SK-N-SH treated with all-trans-retinoic acid at 6 μM for 48 hours (cell line): ENCODE data around the gene PEBP1.
A peak's percentile ranks its signal among the peaks of the same experiment; 100 is the strongest.

Source experiments
- ATAC-seq: fragments of 200-7000 bp; cut with Tn5 transposase; 3 replicates; pipeline ENCODE4 v1.9.1; 2020; ENCODE audit warnings: mild to moderate bottlenecking, moderate library complexity
- ARNTL ChIP-seq: fragments of 450-650 bp; formaldehyde crosslinking; IDR thresholded peaks from 2 replicates; pipeline ENCODE4 v1.5.0; 2020; ENCODE audit warnings: low read depth, mild to moderate bottlenecking, moderate library complexity, borderline replicate concordance
- CREB5 ChIP-seq: fragments of 250-450 bp; sonication (Bioruptor Pico); IDR thresholded peaks from 2 replicates; pipeline ENCODE4 v1.5.1; 2020; ENCODE audit warnings: low read depth, mild to moderate bottlenecking, moderate library complexity
- CSDC2 ChIP-seq: fragments of 250-450 bp; sonication (Bioruptor Pico); IDR thresholded peaks from 2 replicates; pipeline ENCODE4 v1.5.0; 2020; ENCODE audit warnings: mild to moderate bottlenecking, moderate library complexity
- CSRNP3 ChIP-seq: fragments of 250-450 bp; sonication (Bioruptor Pico); IDR thresholded peaks from 2 replicates; pipeline ENCODE4 v1.5.1; 2021; ENCODE audit warnings: mild to moderate bottlenecking, moderate library complexity
- ESRRG ChIP-seq: fragments of 250-450 bp; sonication (Bioruptor Pico); IDR thresholded peaks from 2 replicates; pipeline ENCODE4 v1.6.1; 2021; ENCODE audit warnings: mild to moderate bottlenecking
- GLIS3 ChIP-seq: fragments of 250-450 bp; sonication (Bioruptor Pico); IDR thresholded peaks from 2 replicates; pipeline ENCODE4 v1.5.0; 2020; ENCODE audit warnings: mild to moderate bottlenecking, moderate library complexity
- ISL1 ChIP-seq: fragments of 250-450 bp; sonication (Bioruptor Pico); IDR thresholded peaks from 2 replicates; pipeline ENCODE4 v2.1.2; 2022; ENCODE audit warnings: mild to moderate bottlenecking, moderate library complexity
- OSR1 ChIP-seq: fragments of 250-450 bp; sonication (Bioruptor Pico); IDR thresholded peaks from 2 replicates; pipeline ENCODE4 v1.8.0; 2022; ENCODE audit warnings: moderate library complexity, mild to moderate bottlenecking, inconsistent platforms
- PATZ1 ChIP-seq: fragments of 250-450 bp; sonication (Bioruptor Pico); IDR thresholded peaks from 2 replicates; pipeline ENCODE4 v1.8.0; 2020; ENCODE audit warnings: mild to moderate bottlenecking, moderate library complexity, borderline replicate concordance
- POU6F1 ChIP-seq: fragments of 250-450 bp; sonication (Bioruptor Pico); IDR thresholded peaks from 2 replicates; pipeline ENCODE4 v1.8.0; 2021; ENCODE audit warnings: low read depth, mild to moderate bottlenecking, moderate library complexity, borderline replicate concordance
- PPARA ChIP-seq: fragments of 250-450 bp; sonication (Bioruptor Pico); IDR thresholded peaks from 2 replicates; pipeline ENCODE4 v1.5.0; 2020; ENCODE audit warnings: mild to moderate bottlenecking, borderline replicate concordance
- RARB ChIP-seq: fragments of 250-450 bp; sonication (Bioruptor Pico); IDR thresholded peaks from 2 replicates; pipeline ENCODE4 v1.8.0; 2021; ENCODE audit warnings: mild to moderate bottlenecking, moderate library complexity
- SNAI2 ChIP-seq: fragments of 250-450 bp; sonication (Bioruptor Pico); IDR thresholded peaks from 2 replicates; pipeline ENCODE4 v1.5.0; 2020; ENCODE audit warnings: mild to moderate bottlenecking, moderate library complexity
- TCF4 ChIP-seq: fragments of 250-450 bp; sonication (Bioruptor Pico); IDR thresholded peaks from 2 replicates; pipeline ENCODE4 v1.8.0; 2021; ENCODE audit warnings: mild to moderate bottlenecking, moderate library complexity, borderline replicate concordance
- TOX ChIP-seq: fragments of 250-450 bp; sonication (Bioruptor Pico); IDR thresholded peaks from 2 replicates; pipeline ENCODE4 v1.8.0; 2021; ENCODE audit warnings: mild to moderate bottlenecking, moderate library complexity, borderline replicate concordance
- ZC3H10 ChIP-seq: fragments of 250-450 bp; sonication (Bioruptor Pico); IDR thresholded peaks from 2 replicates; pipeline ENCODE4 v1.5.1; 2021; ENCODE audit warnings: mild to moderate bottlenecking, moderate library complexity
- ZFP3 ChIP-seq: fragments of 250-450 bp; sonication (Bioruptor Pico); IDR thresholded peaks from 2 replicates; pipeline ENCODE4 v1.5.0; 2020; ENCODE audit warnings: mild to moderate bottlenecking, moderate library complexity
- ZFP30 ChIP-seq: fragments of 450-650 bp; formaldehyde crosslinking; IDR thresholded peaks from 2 replicates; pipeline ENCODE4 v1.5.0; 2022; ENCODE audit warnings: mild to moderate bottlenecking, moderate library complexity
- ZNF70 ChIP-seq: fragments of 450-650 bp; formaldehyde crosslinking; IDR thresholded peaks from 2 replicates; pipeline ENCODE4 v1.5.0; 2020; ENCODE audit warnings: mild to moderate bottlenecking, moderate library complexity
- ZNF8 ChIP-seq: fragments of 450-650 bp; formaldehyde crosslinking; IDR thresholded peaks from 2 replicates; pipeline ENCODE4 v1.5.0; 2020; ENCODE audit warnings: mild to moderate bottlenecking, moderate library complexity

Gene PEBP1

GRCh38 chr12:118185602-118186397 is 49.9 kb downstream of the PEBP1 start:
- no peak for ATAC-seq

GRCh38 chr12:118187751-118188435 is 52.0 kb downstream of the PEBP1 start:
- peak; percentile 11; the same call in 1 of the 3 replicates for ATAC-seq
- TF ChIP-seq CSRNP3 (CRISPR knock-in tag) (no peak), RARB (CRISPR knock-in tag) (no peak), CSDC2 (no peak), SNAI2 (CRISPR knock-in tag) (no peak), OSR1 (CRISPR knock-in tag) (no peak), GLIS3 (CRISPR knock-in tag) (no peak), POU6F1 (no peak), ZC3H10 (CRISPR knock-in tag) (no peak), PPARA (CRISPR knock-in tag) (no peak), ESRRG (CRISPR knock-in tag) (no peak), ARNTL (CRISPR knock-in tag) (no peak), ZNF70 (no peak), TOX (CRISPR knock-in tag) (no peak), ZFP3 (CRISPR knock-in tag) (no peak), TCF4 (CRISPR knock-in tag) (no peak)

More at GRCh38 chr12:118185602-118186397, 49.9 kb downstream of the PEBP1 start:
- TF ChIP-seq TOX (CRISPR knock-in tag) (no peak), GLIS3 (CRISPR knock-in tag) (no peak), RARB (CRISPR knock-in tag) (no peak), ESRRG (CRISPR knock-in tag) (no peak), CSDC2 (no peak), POU6F1 (no peak), TCF4 (CRISPR knock-in tag) (no peak), ZFP30 (CRISPR knock-in tag) (no peak), PATZ1 (no peak), CREB5 (CRISPR knock-in tag) (no peak), ZC3H10 (CRISPR knock-in tag) (no peak), OSR1 (CRISPR knock-in tag) (no peak), CSRNP3 (CRISPR knock-in tag) (no peak), ARNTL (CRISPR knock-in tag) (no peak), PPARA (CRISPR knock-in tag) (no peak), ISL1 (CRISPR knock-in tag) (no peak), ZNF8 (CRISPR knock-in tag) (no peak), SNAI2 (CRISPR knock-in tag) (no peak), ZNF70 (no peak)
